ENCODE results near the gene TUT4.
"Not testable (repeated sequence)": the region's sequence is repeated elsewhere in the genome, so short reads cannot be mapped to it uniquely, and the experiment has no call there.

Gene TUT4

GRCh38 chr1:52552505-52553361, at the start of gene TUT4:
Gene TUT4, minus strand, starts transcription at chr1:52553092. Its CDS starts 26,812 bp downstream, at chr1:52526280.
- no peak for DNase-seq

- DNase-seq: no peak
These were observed 49.3 kb upstream of the TUT4 start, which contains the start of gene GPX7 for GRCh38 chr1:52601991-52602855. Gene GPX7, plus strand, starts transcription at chr1:52602371. Its CDS starts 39 bp downstream, at chr1:52602410.

- DNase-seq: no peak
These were observed 48.6 kb upstream of the TUT4 start for GRCh38 chr1:52601519-52601918.

DNA sequence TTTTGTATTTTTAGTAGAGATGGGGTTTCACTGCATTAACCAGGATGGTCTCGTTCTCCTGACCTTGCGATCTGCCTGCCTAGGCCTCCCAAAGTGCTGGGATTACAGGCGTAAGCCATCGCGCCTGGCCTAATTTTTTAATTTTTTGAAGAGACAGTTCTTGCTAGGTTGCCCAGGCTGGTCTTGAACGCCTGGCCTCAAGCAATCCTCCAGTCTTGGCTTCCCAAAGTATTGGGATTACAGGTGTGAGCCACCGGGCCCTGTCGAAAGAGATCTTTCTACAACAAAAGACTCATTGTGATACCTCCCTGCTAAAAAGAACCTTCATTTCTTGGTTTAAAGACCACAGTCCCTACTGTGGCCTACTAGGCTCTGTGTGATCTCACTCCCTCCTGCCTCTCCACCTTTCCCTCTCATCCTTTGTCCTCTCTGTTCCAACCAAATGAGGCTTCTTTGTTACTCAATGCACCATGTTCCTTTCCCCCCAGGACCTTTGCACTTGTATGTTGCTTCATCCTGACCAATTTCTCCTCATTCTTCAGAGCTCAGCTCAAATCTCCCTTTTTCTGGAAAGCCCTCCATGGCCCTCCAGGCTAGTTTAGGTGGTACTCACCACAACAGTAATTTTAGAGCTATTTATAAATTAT, 47.8 kb upstream of the TUT4 start:
- DNase-seq: no peak

DNA sequence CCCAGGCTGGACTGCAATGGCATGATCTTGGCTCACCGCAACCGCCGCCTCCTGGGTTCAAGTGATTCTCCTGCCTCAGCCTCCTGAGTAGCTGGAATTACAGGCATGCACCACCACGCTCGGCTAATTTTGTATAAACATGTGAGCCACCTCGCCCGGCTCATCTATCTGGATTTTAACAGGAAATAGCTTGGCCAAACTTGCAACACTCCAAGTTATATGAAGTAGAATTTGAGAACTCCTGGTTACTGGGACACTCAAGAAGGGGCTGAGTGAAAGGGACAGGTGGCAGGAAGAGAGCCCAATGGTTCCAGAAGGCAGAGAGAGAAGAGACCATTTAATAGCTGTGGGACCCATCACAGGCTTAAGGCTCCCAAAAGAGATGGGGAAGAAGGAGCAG, 46.3 kb upstream of the TUT4 start:
- DNase-seq: no peak

GRCh38 chr1:52598729-52599128, 45.8 kb upstream of the TUT4 start:
- DNase-seq: no peak

DNA sequence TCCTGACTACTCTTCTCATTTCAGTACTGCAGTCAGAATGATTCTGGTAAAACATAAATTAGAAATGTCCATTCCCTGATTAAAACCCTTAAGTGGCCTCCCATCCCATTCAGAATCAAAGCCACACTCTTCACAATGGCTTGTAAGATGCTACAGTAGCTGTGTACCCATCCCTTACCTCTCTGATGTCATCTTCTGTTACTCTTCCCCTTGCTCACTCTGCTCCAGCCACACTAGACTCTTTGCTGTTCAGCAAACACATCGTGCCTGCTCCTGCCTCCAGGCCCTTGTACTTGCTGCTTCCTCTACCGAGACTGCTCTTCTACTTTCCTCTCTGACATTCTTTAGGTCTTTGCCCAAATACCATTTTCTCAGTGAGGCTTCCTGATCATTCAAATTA, 45.0 kb upstream of the TUT4 start:
- no peak for DNase-seq

DNA sequence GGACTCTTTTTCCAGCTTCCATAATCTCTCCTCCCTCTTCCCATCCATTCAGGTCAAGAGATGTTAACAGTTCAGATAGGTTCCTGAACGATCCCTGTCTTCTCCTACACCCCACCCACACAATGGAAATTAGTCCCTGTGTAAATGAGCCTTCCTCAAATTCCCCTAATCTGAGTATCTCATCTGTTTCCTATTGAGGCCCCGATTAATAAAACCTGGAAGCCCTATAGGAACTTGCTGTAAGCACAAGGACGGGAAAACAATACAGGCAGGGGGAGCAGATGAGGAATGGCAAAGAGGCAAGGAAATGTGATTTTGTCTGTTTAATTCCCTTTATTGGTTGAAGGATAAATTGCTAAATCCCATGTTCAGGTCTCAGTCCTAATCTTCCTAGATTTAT, 42.2 kb upstream of the TUT4 start:
- no peak for DNase-seq

DNA sequence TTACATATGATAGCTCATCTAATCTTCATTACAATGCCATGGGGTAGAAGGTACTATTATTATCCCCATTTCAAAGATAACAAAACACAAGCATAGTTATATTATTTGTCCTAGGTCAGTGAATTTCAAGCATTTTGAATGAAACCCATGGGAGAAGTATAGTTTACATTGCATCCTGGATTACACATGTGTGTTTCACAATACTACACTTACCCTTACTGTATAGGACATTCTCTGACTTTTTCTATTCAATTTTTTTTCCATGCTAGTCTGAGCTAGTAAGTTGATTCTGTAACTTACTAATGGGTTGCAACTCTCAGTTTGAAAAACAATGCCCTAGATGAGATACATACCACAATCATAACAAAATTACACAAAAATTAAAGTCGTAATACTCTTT, 40.6 kb upstream of the TUT4 start:
- no peak for DNase-seq

GRCh38 chr1:52592637-52593323, 39.9 kb upstream of the TUT4 start:
- no peak for DNase-seq

- DNase-seq: no peak
These were observed 37.4 kb upstream of the TUT4 start for GRCh38 chr1:52590266-52590665.

DNA sequence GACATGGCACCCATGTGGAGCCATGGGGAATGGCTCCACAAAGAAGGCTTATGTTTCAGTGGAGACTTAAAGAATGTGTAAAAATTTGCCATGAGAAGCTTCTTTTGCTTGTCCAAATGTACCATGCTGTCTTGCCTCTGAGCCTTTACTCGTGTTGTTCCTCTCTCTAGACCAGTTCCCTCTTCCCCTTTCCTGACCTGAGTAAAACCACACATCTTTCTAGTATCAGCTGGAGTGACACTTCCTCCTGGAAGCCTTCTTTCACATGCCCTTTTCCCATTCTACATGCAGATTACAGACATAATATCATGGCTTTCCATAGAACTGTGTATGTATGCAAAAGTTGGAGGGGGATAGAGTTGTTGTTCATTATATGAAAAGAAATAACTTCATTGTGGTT, 35.6 kb upstream of the TUT4 start:
- no peak for DNase-seq

GRCh38 chr1:52588027-52588426, 35.1 kb upstream of the TUT4 start:
- DNase-seq: no peak

- no peak for DNase-seq
These were observed 32.6 kb upstream of the TUT4 start for GRCh38 chr1:52585474-52585873.

DNA sequence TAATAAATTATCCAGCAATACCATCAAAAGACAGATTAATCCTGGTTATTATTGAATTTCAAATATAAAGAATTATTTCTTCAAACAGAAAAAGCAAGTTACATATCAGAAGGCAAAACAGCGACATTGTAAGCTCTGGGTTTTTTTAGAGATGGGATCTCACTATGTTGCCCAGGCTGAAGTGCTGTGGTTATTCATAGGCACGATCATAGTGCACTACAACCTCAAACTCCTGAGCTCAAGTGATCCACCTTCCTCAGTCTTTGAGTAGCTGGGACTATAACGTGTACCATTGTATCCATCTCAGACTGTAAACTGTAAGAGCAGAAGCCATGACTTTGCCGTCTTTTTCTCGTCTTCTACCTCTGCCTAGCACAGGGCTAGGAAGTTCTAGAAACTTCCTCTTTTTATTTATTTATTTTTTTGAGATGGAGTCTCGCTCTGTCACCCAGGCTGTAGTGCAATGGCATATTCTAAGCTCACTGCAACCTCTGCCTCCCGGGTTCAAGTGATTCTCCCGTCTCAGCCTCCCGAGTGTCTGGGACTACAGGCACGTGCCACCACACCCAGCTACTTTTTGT, 29.3 kb upstream of the TUT4 start:
- no peak for DNase-seq

- DNase-seq: no peak
These were observed 27.4 kb upstream of the TUT4 start for GRCh38 chr1:52580283-52580682.

GRCh38 chr1:52579415-52579814, 26.5 kb upstream of the TUT4 start:
- no peak for DNase-seq

GRCh38 chr1:52578066-52578465, 25.2 kb upstream of the TUT4 start:
- DNase-seq: not testable (repeated sequence)

DNA sequence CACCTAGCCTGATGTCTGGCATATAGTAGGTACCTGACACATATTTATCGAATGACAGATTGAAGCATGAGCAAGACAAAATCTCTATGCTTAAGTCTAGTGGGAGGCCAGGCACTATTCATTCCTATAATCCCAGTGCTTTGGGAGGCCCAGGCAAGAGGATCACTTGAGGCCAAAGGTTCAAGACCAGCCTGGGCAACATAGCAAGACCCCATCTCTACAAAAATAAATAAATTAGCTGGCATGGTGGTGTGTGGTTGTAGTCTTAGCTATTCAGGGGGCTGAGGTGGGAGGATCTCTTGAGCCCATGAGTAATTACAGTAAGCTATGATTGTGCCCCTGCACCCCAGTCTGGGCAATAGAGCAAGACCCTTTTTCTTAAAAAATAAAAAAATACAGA, 23.2 kb upstream of the TUT4 start:
- DNase-seq: no peak

GRCh38 chr1:52574594-52574993, 21.7 kb upstream of the TUT4 start:
- DNase-seq: no peak

DNA sequence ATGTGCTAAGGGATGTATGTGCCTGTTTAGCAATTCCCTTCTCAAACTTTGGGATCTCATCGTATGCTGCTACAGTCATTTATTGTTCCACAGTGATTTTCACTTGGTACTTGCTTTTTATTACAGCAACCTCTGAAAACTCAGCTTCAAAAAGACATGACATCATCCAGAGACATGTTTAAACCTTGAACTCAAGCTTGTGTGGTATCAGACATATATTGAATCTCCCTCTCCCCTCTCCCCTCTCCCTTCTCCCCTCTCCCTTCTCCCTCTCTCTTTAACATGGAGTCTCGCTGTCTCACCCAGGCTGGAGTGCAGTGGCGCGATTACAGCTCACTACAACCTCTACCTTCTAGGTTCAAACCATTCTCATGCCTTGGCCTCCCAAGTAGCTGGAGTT, 19.5 kb upstream of the TUT4 start:
- no peak for DNase-seq

DNA sequence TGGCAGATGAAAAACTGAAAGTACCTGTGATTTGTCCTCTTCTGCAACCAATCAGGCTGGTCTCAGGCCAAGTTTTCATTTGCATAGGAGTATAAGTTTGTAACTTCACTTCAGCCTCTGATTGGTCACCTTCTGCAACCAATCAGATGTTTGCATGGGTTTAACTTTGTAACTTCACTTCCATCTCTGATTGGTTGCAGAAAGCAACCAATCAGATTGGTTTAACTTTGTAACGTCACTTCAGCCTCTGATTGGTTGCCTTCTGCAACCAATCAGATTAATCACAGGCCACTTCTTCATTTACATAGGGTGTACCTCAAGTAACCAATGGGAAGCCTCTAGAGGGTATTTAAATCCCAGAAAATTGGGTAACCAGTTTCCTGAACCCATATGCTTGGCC, 18.9 kb upstream of the TUT4 start:
- no peak for DNase-seq

Measured in GOT3 (cell line).